Astrocyte (in vitro differentiated cells and primary cell): ENCODE data around the gene FAM135A.

Experiments used
- EZH2 ChIP-seq: IDR thresholded peaks from 2 replicates; pipeline ENCODE4 v1.6.1; 2012; ENCODE audit warnings: mild to moderate bottlenecking, low read length, inconsistent platforms; ENCODE audit not compliant: insufficient read depth
- TF ChIP-seq, protein P1 (sequence below): IDR thresholded peaks from 2 replicates; pipeline ENCODE4 v1.5.1; 2011; ENCODE audit warnings: low read depth, mild to moderate bottlenecking, inconsistent platforms, low read length, moderate library complexity; ENCODE audit not compliant: insufficient read depth

- TF ChIP-seq, protein P1, sequence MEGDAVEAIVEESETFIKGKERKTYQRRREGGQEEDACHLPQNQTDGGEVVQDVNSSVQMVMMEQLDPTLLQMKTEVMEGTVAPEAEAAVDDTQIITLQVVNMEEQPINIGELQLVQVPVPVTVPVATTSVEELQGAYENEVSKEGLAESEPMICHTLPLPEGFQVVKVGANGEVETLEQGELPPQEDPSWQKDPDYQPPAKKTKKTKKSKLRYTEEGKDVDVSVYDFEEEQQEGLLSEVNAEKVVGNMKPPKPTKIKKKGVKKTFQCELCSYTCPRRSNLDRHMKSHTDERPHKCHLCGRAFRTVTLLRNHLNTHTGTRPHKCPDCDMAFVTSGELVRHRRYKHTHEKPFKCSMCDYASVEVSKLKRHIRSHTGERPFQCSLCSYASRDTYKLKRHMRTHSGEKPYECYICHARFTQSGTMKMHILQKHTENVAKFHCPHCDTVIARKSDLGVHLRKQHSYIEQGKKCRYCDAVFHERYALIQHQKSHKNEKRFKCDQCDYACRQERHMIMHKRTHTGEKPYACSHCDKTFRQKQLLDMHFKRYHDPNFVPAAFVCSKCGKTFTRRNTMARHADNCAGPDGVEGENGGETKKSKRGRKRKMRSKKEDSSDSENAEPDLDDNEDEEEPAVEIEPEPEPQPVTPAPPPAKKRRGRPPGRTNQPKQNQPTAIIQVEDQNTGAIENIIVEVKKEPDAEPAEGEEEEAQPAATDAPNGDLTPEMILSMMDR, result no peak
- no peak for TF ChIP-seq EZH2
Measured at GRCh38 chr6:70551566-70551965, 138.3 kb downstream of the FAM135A start.
